Ovary (tissue), 9 donors: ENCODE measurements around the gene NDUFA3. TPM values are rescaled to one million over a fixed set of nuclear protein-coding genes. Genes with fewer than 3 reads are reported as not detected.

Experiments
- DNase-seq, 5 donors: peaks; one replicate each; pipeline ENCODE4 v3.0.0-alpha.2; 2019 to 2020
- H3K27ac ChIP-seq, 2 donors: fragments of 200-600 bp; one replicate each; pipeline versions ENCODE4 v1.5.1 to v1.8.0; 2019 to 2022
- H3K27me3 ChIP-seq: fragments of 200-600 bp; one replicate; pipeline ENCODE4 v1.8.0; 2022
- H3K36me3 ChIP-seq: fragments of 200-600 bp; sonication (generic); one replicate; pipeline ENCODE4 v1.5.1; 2019
- H3K4me1 ChIP-seq: one replicate; pipeline ENCODE4 v1.8.1; 2013; ENCODE audit warnings: mild to moderate bottlenecking, moderate library complexity; ENCODE audit not compliant: insufficient read depth
- H3K4me3 ChIP-seq: fragments of 200-600 bp; sonication (generic); one replicate; pipeline ENCODE4 v1.5.1; 2017
- H3K9me3 ChIP-seq, 2 donors: fragments of 200-600 bp in 1 of 2; sonication (generic) in 1 of 2; one replicate each; pipeline versions ENCODE4 v1.5.1 to v1.8.1; 2013 to 2019; ENCODE audit warnings: mild to moderate bottlenecking in 1 of 2, moderate library complexity in 1 of 2
- CTCF ChIP-seq, 3 donors: fragments of 450-650 bp in 2 of 3; fragments of 200-600 bp in 1 of 3; IDR thresholded peaks; one replicate each; pipeline versions ENCODE4 v1.5.1 to v1.8.0; 2016 to 2022; ENCODE audit warnings: antibody characterized with exemption in 3 of 3, mild to moderate bottlenecking in 1 of 3
- EP300 ChIP-seq: sonication (generic); formaldehyde crosslinking; IDR thresholded peaks from one replicate; pipeline ENCODE4 v1.6.1; 2017; ENCODE audit warnings: antibody characterized with exemption
- POLR2A ChIP-seq: fragments of 450-650 bp; IDR thresholded peaks from one replicate; pipeline ENCODE4 v1.6.1; 2017; ENCODE audit warnings: antibody characterized with exemption, mild to moderate bottlenecking, moderate library complexity
- WGBS, 3 donors: extraction: QIAGEN DNeasy Blood & Tissue Kit in 1 of 3; methylation state at CpG; one replicate each; pipeline versions ENCODE4 v1.1.5 to v1.1.7; 2013 to 2017; 5-methylcytosine and 5-hydroxymethylcytosine counted together
- intact Hi-C, 4 donors: fragments of 100-400 bp; cut with DNase I; formaldehyde crosslinking; loops; one replicate each; pipeline versions ENCODE4 v1.11.0 to v1.15.1; 2022 to 2023
- polyA plus RNA-seq, 2 donors: library from polyadenylated mRNA; stranded (reverse); fragments of 200-250 nt in 1 of 2; fragments of 350-450 nt in 1 of 2; fragmentation: Illumina TruSeq in 1 of 2; extraction: RNeasy Lipid Tissue Mini Kit (QIAGEN cat#74804) in 1 of 2; gene quantifications; one replicate each; pipeline ENCODE4 v1.2.3, GENCODE V29; 2013 to 2014
- total RNA-seq, 7 donors: library from RNA; depleted of rRNA in 2 of 7; stranded (reverse); fragments of >200 nt in 2 of 7; fragmentation: NEBNext Ultra II Directional in 3 of 7; extraction: Animal tissue kit (Norgen Biotek cat#: 25700) in 3 of 7; gene quantifications; one replicate each; pipeline versions ENCODE4 v1.1.0 to v1.2.4, GENCODE V29; 2016 to 2023
- donor health status: DM: no; HTN: no; CAD: no; lungs with moderate emphysema.
- donor health status: DM: no; HTN: no; CAD: no.
- donor health status: Bipolar disorder and iron deficiency.
- donor health status: DM: yes; HTN: yes; CAD: no.
- donor health status: DM: no; HTN: no; CAD: no.
- donor health status: DM: yes; HTN: yes; CAD: no.

NDUFA3 gene
- total and polyA plus RNA-seq, 9 donors, result 6.2 to 110 (median 82.1) TPM

- Histone ChIP-seq H3K36me3 (no peaks in the 10 kb centered on the region), H3K27me3 (no peaks in the 10 kb centered on the region), H3K9me3 (no peaks in the 10 kb centered on the region), H3K27ac (no peak overlapping the region), H3K4me1 (peaks cover 4% of the 10 kb centered on the region), H3K4me3 (no peak overlapping the region)
- TF ChIP-seq POLR2A, result no peak
- TF ChIP-seq CTCF (IDR thresholded peaks at IDR 0.05), result no peak
- TF ChIP-seq EP300, result no peak
- DNase-seq, result no peak
- intact Hi-C loops, result no loop called here
- 93 to 94% (median 94%) methylated on average over 10 of the region's 10 CpGs for WGBS, 3 donors
Measured at GRCh38 chr19:54121259-54121658, 18.6 kb downstream of the NDUFA3 start.

GRCh38 chr19:54123682-54124081, 21.0 kb downstream of the NDUFA3 start:
- TF ChIP-seq CTCF (IDR thresholded peaks at IDR 0.05), result no peak
- no peak for TF ChIP-seq EP300
- TF ChIP-seq POLR2A, result no peak
- Histone ChIP-seq H3K4me3 (no peak overlapping the region), H3K36me3 (no peaks in the 10 kb centered on the region), H3K4me1 (no peaks in the 10 kb centered on the region), H3K27me3 (no peaks in the 10 kb centered on the region), H3K9me3 (no peaks in the 10 kb centered on the region), H3K27ac (no peak overlapping the region)
- no peak for DNase-seq
- intact Hi-C loops, result no loop called here
- 80 to 88% (median 87%) methylated on average over 14 to 17 of the region's 17 CpGs for WGBS, 3 donors

- Histone ChIP-seq H3K36me3 (no peaks in the 10 kb centered on the region), H3K4me3 (no peak overlapping the region), H3K27ac (no peak overlapping the region), H3K27me3 (no peaks in the 10 kb centered on the region), H3K4me1 (no peaks in the 10 kb centered on the region), H3K9me3 (no peaks in the 10 kb centered on the region)
- TF ChIP-seq EP300, result no peak
- no peak for TF ChIP-seq POLR2A
- TF ChIP-seq CTCF (IDR thresholded peaks at IDR 0.05), result no peak
- DNase-seq, result no peak
- 87 to 89% (median 89%) methylated on average over 17 to 19 of the region's 19 CpGs for WGBS, 3 donors
- intact Hi-C loops, result no loop called here
Measured at GRCh38 chr19:54124393-54124792, 21.7 kb downstream of the NDUFA3 start.

- WGBS, 3 donors, result 83 to 89% (median 86%) methylated on average over 9 of the region's 9 CpGs
- H3K4me1 ChIP-seq, result no peaks in the 10 kb centered on the region
- DNase-seq, result no peak
- no peaks in the 10 kb centered on the region for H3K9me3 ChIP-seq
- H3K36me3 ChIP-seq, result no peaks in the 10 kb centered on the region
- no peak overlapping the region for H3K27ac ChIP-seq
- TF ChIP-seq POLR2A (no peak), CTCF (IDR thresholded peaks at IDR 0.05) (no peak), EP300 (no peak)
- no peaks in the 10 kb centered on the region for H3K27me3 ChIP-seq
- H3K4me3 ChIP-seq, result no peak overlapping the region
- intact Hi-C loops, result no loop called here
Measured at GRCh38 chr19:54125713-54126112, 23.1 kb downstream of the NDUFA3 start.
